HFF-Myc (cell line): ENCODE measurements around the gene STN1.

Source experiments
- DNase-seq: peaks from one replicate; pipeline ENCODE4 v3.0.0-alpha.2; 2011; ENCODE audit warnings: low read depth; ENCODE audit errors: extremely low read depth
- H3K4me3 ChIP-seq: replicated peaks from 2 replicates; pipeline ENCODE4 v1.5.1; 2011; ENCODE audit warnings: low read depth, mild to moderate bottlenecking, control low read depth, low read length
- CTCF ChIP-seq: IDR thresholded peaks from 2 replicates; pipeline ENCODE4 v1.5.1; 2012; ENCODE audit warnings: mild to moderate bottlenecking, low read depth, low read length, control low read depth; ENCODE audit errors: missing control alignments

Gene STN1

GRCh38 chr10:103838070-103838395, 80.0 kb downstream of the STN1 start:
- TF ChIP-seq CTCF = no peak
- no peak overlapping the region for H3K4me3 ChIP-seq
- DNase-seq = no peak

- DNase-seq = no peak
- no peak for TF ChIP-seq CTCF
- H3K4me3 ChIP-seq = no peak overlapping the region
Measured at GRCh38 chr10:103837370-103838069, 80.5 kb downstream of the STN1 start.

- no peak for TF ChIP-seq CTCF
- no peak for DNase-seq
- H3K4me3 ChIP-seq = no peak overlapping the region
Measured at GRCh38 chr10:103836861-103837260, 81.1 kb downstream of the STN1 start.

GRCh38 chr10:103836273-103836672, 81.7 kb downstream of the STN1 start:
- no peak overlapping the region for H3K4me3 ChIP-seq
- no peak for DNase-seq
- no peak for TF ChIP-seq CTCF

GRCh38 chr10:103835096-103836050, 82.6 kb downstream of the STN1 start:
- H3K4me3 ChIP-seq = no peak overlapping the region
- no peak for DNase-seq
- TF ChIP-seq CTCF = no peak

- TF ChIP-seq CTCF = no peak
- H3K4me3 ChIP-seq = no peak overlapping the region
- no peak for DNase-seq
Measured at GRCh38 chr10:103834436-103835095, 83.4 kb downstream of the STN1 start.
